HepG2 (cell line): ENCODE measurements around the gene NARF. TPM values are rescaled to one million over a fixed set of nuclear protein-coding genes. Genes with fewer than 3 reads are reported as not detected.

Source experiments
- BRCA1 ChIP-seq: sonication (generic); formaldehyde crosslinking; IDR thresholded peaks from 2 replicates; pipeline ENCODE4 v1.4.0; 2020; ENCODE audit warnings: missing genetic modification reagents
- GZF1 ChIP-seq: sonication (generic); formaldehyde crosslinking; IDR thresholded peaks from 2 replicates; pipeline ENCODE4 v1.5.1; 2020; ENCODE audit warnings: mild to moderate bottlenecking, missing genetic modification reagents
- KAT7 ChIP-seq: IDR thresholded peaks from 2 replicates; pipeline ENCODE4 v1.6.1; 2018; ENCODE audit warnings: borderline replicate concordance, missing compliant biosample characterization
- KLF16 ChIP-seq, 2 experiments: sonication (generic) in 1 of 2; formaldehyde crosslinking in 1 of 2; IDR thresholded peaks; 2 replicates each; pipeline versions ENCODE4 v1.6.1 to v1.8.0; 2016 to 2023; ENCODE audit warnings: missing genetic modification reagents in 2 of 2, missing compliant biosample characterization in 1 of 2
- KLF6 ChIP-seq: IDR thresholded peaks from 2 replicates; pipeline ENCODE4 v1.8.0; 2016; ENCODE audit warnings: missing biosample characterization, missing genetic modification reagents
- POLR2AphosphoS5 ChIP-seq: IDR thresholded peaks from 2 replicates; pipeline ENCODE4 v1.6.1; 2012; ENCODE audit warnings: low read depth, low read length
- SP2 ChIP-seq: sonication (generic); formaldehyde crosslinking; IDR thresholded peaks from 2 replicates; pipeline ENCODE4 v1.5.1; 2020; ENCODE audit warnings: mild to moderate bottlenecking, missing genetic modification reagents
- ZKSCAN5 ChIP-seq: sonication (generic); formaldehyde crosslinking; IDR thresholded peaks from 2 replicates; pipeline ENCODE4 v1.5.1; 2020; ENCODE audit warnings: mild to moderate bottlenecking, missing genetic modification reagents
- ZNF33A ChIP-seq: sonication (generic); formaldehyde crosslinking; IDR thresholded peaks from 2 replicates; pipeline ENCODE4 v1.5.1; 2020; ENCODE audit warnings: missing genetic modification reagents, mild to moderate bottlenecking, moderate library complexity, borderline replicate concordance
- polyA plus RNA-seq, 8 experiments: library from polyadenylated mRNA; depleted of rRNA in 3 of 8; stranded (reverse) in 7 of 8; unstranded in 1 of 8; fragments of >200 nt; fragmentation: Illumina TruSeq in 4 of 8; extraction: Trizol in 4 of 8; gene quantifications; 2 replicates each; pipeline versions ENCODE4 v1.2.1 to v1.2.3, GENCODE V29; 2011 to 2016; ENCODE audit warnings: low read depth in 4 of 8, missing spikeins in 1 of 8, mixed read lengths in 1 of 8; ENCODE audit not compliant: insufficient read depth in 1 of 8
- total RNA-seq, 5 experiments: library from RNA; depleted of rRNA; stranded (reverse); fragments of >200 nt; fragmentation: Illumina TruSeq; extraction: Trizol; gene quantifications; 2 replicates each; pipeline ENCODE4 v1.2.3, GENCODE V29; 2016; ENCODE audit warnings: low read depth in 1 of 5
- TF ChIP-seq, protein P1 (sequence below), 2 experiments: IDR thresholded peaks; 2 replicates each; pipeline ENCODE4 v1.6.1; 2011 to 2012; ENCODE audit warnings: low read length in 2 of 2, borderline replicate concordance in 1 of 2, low read depth in 1 of 2, mild to moderate bottlenecking in 1 of 2, moderate library complexity in 1 of 2
- TF ChIP-seq, protein P2 (sequence below): IDR thresholded peaks from 2 replicates; pipeline ENCODE4 v1.6.1; 2016; ENCODE audit warnings: low read depth, control low read depth
- TF ChIP-seq, protein P3 (sequence below): sonication (generic); formaldehyde crosslinking; conservative IDR thresholded peaks from 2 replicates; pipeline ENCODE4 v1.8.1; 2023; ENCODE audit warnings: missing genetic modification reagents
- TF ChIP-seq, protein P4 (sequence below): sonication (generic); formaldehyde crosslinking; IDR thresholded peaks from 2 replicates; pipeline ENCODE4 v1.8.1; 2023; ENCODE audit warnings: mild to moderate bottlenecking, moderate library complexity, missing genetic modification reagents
- TF ChIP-seq, protein P5 (sequence below): sonication (generic); formaldehyde crosslinking; IDR thresholded peaks from 2 replicates; pipeline ENCODE4 v1.4.0; 2020; ENCODE audit warnings: low read depth, missing genetic modification reagents
- TF ChIP-seq, protein P6 (sequence below): sonication (generic); formaldehyde crosslinking; IDR thresholded peaks from 2 replicates; pipeline ENCODE4 v1.4.0; 2020; ENCODE audit warnings: missing genetic modification reagents

Gene NARF
- total and polyA plus RNA-seq, 2 of the 13 experiments (the other 11 are each of a cell fraction or from before 2014, with no cell fraction given), result 61.1 to 144 TPM

DNA sequence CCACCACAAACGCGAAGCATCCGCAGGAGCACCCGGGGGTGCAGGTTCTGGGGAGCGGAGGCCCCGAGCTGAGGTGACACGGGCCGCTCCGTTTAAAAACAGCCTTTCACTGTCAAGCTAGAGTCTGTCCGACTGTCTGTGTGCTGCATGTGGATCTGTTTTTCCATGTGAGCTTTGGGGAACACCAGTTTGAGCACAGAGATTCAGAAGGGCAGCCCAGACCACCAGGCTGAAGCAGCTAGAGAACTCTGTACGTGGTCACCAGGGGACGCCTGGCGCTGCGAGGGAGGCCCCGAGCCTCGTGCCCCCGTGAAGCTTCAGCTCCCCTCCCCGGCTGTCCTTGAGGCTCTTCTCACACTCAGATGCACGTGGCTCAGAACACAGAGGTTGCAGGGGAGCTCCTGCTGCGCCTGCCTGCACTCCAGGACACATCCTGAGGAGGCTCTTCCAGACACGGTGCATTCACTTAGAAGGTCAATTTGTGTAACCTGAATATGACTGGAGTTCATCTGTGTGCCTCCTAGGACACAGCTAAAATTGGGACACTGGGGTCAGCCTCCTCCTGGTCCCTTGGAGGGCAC is 45.3 kb downstream of the NARF start (continued):
- TF ChIP-seq, protein P1, sequence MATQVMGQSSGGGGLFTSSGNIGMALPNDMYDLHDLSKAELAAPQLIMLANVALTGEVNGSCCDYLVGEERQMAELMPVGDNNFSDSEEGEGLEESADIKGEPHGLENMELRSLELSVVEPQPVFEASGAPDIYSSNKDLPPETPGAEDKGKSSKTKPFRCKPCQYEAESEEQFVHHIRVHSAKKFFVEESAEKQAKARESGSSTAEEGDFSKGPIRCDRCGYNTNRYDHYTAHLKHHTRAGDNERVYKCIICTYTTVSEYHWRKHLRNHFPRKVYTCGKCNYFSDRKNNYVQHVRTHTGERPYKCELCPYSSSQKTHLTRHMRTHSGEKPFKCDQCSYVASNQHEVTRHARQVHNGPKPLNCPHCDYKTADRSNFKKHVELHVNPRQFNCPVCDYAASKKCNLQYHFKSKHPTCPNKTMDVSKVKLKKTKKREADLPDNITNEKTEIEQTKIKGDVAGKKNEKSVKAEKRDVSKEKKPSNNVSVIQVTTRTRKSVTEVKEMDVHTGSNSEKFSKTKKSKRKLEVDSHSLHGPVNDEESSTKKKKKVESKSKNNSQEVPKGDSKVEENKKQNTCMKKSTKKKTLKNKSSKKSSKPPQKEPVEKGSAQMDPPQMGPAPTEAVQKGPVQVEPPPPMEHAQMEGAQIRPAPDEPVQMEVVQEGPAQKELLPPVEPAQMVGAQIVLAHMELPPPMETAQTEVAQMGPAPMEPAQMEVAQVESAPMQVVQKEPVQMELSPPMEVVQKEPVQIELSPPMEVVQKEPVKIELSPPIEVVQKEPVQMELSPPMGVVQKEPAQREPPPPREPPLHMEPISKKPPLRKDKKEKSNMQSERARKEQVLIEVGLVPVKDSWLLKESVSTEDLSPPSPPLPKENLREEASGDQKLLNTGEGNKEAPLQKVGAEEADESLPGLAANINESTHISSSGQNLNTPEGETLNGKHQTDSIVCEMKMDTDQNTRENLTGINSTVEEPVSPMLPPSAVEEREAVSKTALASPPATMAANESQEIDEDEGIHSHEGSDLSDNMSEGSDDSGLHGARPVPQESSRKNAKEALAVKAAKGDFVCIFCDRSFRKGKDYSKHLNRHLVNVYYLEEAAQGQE (IDR thresholded peaks at IDR 0.05; ENCODE audit: borderline replicate concordance in 1 of 2, low read depth in 1 of 2, low read length in 2 of 2), result no peak
- TF ChIP-seq, protein P2, sequence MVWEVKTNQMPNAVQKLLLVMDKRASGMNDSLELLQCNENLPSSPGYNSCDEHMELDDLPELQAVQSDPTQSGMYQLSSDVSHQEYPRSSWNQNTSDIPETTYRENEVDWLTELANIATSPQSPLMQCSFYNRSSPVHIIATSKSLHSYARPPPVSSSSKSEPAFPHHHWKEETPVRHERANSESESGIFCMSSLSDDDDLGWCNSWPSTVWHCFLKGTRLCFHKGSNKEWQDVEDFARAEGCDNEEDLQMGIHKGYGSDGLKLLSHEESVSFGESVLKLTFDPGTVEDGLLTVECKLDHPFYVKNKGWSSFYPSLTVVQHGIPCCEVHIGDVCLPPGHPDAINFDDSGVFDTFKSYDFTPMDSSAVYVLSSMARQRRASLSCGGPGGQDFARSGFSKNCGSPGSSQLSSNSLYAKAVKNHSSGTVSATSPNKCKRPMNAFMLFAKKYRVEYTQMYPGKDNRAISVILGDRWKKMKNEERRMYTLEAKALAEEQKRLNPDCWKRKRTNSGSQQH (CRISPR knock-in tag), result no peak
- TF ChIP-seq GZF1 (CRISPR knock-in tag) (no peak), KLF6 (CRISPR knock-in tag) (peak; percentile 80), KLF16 (CRISPR knock-in tag; IDR thresholded peaks at IDR 0.05) (peak; percentile 38 to 90; a peak in 3 of 4 replicates), KAT7 (CRISPR knock-in tag) (peak; percentile 87), POLR2AphosphoS5 (no peak), SP2 (peak; percentile 44; the same call in 1 of the 2 replicates), ZNF33A (CRISPR knock-in tag) (no peak), BRCA1 (CRISPR knock-in tag) (no peak), ZKSCAN5 (no peak)
- TF ChIP-seq, protein P3, sequence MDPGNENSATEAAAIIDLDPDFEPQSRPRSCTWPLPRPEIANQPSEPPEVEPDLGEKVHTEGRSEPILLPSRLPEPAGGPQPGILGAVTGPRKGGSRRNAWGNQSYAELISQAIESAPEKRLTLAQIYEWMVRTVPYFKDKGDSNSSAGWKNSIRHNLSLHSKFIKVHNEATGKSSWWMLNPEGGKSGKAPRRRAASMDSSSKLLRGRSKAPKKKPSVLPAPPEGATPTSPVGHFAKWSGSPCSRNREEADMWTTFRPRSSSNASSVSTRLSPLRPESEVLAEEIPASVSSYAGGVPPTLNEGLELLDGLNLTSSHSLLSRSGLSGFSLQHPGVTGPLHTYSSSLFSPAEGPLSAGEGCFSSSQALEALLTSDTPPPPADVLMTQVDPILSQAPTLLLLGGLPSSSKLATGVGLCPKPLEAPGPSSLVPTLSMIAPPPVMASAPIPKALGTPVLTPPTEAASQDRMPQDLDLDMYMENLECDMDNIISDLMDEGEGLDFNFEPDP (CRISPR knock-in tag), result 0 out of 2 replicates have a peak, but pooled peaks have one; percentile 90
- TF ChIP-seq, protein P4, sequence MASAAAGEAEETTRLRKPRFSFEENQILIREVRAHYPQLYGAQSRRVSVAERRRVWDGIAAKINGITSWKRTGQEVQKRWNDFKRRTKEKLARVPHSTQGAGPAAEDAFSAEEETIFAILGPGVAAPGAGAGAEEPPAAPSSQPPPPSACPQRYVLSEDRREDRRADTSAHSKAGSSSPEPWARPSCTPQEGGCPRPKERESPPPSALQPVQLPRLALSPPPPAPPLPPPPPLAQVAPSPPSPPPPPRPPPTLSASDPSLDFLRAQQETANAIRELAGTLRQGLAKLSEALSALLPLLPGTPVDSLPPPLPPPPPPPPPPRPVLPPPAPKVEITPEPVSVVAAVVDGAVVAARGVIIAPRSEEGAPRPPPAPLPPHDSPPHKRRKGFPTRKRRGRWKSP (CRISPR knock-in tag), result no peak; the same call in 1 of the 2 replicates
- TF ChIP-seq, protein P5, sequence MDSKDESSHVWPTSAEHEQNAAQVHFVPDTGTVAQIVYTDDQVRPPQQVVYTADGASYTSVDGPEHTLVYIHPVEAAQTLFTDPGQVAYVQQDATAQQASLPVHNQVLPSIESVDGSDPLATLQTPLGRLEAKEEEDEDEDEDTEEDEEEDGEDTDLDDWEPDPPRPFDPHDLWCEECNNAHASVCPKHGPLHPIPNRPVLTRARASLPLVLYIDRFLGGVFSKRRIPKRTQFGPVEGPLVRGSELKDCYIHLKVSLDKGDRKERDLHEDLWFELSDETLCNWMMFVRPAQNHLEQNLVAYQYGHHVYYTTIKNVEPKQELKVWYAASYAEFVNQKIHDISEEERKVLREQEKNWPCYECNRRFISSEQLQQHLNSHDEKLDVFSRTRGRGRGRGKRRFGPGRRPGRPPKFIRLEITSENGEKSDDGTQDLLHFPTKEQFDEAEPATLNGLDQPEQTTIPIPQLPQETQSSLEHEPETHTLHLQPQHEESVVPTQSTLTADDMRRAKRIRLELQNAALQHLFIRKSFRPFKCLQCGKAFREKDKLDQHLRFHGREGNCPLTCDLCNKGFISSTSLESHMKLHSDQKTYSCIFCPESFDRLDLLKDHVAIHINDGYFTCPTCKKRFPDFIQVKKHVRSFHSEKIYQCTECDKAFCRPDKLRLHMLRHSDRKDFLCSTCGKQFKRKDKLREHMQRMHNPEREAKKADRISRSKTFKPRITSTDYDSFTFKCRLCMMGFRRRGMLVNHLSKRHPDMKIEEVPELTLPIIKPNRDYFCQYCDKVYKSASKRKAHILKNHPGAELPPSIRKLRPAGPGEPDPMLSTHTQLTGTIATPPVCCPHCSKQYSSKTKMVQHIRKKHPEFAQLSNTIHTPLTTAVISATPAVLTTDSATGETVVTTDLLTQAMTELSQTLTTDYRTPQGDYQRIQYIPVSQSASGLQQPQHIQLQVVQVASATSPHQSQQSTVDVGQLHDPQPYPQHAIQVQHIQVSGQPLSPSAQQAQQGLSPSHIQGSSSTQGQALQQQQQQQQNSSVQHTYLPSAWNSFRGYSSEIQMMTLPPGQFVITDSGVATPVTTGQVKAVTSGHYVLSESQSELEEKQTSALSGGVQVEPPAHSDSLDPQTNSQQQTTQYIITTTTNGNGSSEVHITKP (CRISPR knock-in tag), result 0 out of 2 replicates have a peak, but pooled peaks have one; percentile 54
- TF ChIP-seq, protein P6, sequence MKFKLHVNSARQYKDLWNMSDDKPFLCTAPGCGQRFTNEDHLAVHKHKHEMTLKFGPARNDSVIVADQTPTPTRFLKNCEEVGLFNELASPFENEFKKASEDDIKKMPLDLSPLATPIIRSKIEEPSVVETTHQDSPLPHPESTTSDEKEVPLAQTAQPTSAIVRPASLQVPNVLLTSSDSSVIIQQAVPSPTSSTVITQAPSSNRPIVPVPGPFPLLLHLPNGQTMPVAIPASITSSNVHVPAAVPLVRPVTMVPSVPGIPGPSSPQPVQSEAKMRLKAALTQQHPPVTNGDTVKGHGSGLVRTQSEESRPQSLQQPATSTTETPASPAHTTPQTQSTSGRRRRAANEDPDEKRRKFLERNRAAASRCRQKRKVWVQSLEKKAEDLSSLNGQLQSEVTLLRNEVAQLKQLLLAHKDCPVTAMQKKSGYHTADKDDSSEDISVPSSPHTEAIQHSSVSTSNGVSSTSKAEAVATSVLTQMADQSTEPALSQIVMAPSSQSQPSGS (CRISPR knock-in tag), result 0 out of 2 replicates have a peak, but pooled peaks have one; percentile 23
